Body of pancreas (tissue), 4 donors: ENCODE measurements around the gene TH.

Experiments
- POLR2A ChIP-seq, 3 donors: fragments of 450-650 bp; IDR thresholded peaks; one replicate each; pipeline ENCODE4 v1.6.1; 2016; ENCODE audit warnings: antibody characterized with exemption in 3 of 3, mild to moderate bottlenecking in 2 of 3
- TF ChIP-seq, protein P1 (sequence below), 7 experiments: fragments of 450-650 bp in 4 of 7; fragments of 200-600 bp in 3 of 7; sonication (generic) in 3 of 7; IDR thresholded peaks; one replicate each; pipeline ENCODE4 v1.5.1; 2016 to 2019; ENCODE audit warnings: antibody characterized with exemption in 7 of 7

DNA sequence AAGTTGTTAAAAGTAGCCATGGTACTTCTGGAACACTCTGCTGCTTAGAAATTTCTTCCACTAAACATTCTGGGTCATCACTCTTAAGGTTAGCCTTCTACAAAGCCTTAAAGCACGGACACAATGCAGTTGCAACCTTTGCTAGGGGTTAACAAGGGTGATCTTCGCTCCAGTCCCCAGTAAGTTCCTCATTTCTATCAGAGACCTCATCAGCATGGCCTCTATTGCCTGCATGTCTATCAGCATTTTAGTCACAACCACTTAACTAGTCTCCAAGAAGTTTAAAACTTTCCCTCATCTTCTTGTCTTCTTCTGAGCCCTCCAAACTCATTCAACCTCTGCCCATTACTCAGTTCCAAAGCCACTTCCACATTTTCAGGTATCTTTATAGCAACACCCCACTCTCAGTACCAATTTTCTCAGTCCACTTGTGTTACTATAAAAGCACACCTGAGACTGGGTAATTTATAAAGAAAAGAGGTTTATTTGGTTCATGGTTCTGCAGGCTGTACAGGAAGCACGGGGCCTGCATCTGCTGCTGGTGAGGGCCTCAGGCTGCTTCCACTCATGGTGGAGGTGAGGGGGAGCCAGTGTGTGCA is 48.7 kb upstream of the TH start:
- TF ChIP-seq POLR2A (IDR thresholded peaks at IDR 0.05) = no peak
- TF ChIP-seq, protein P1, sequence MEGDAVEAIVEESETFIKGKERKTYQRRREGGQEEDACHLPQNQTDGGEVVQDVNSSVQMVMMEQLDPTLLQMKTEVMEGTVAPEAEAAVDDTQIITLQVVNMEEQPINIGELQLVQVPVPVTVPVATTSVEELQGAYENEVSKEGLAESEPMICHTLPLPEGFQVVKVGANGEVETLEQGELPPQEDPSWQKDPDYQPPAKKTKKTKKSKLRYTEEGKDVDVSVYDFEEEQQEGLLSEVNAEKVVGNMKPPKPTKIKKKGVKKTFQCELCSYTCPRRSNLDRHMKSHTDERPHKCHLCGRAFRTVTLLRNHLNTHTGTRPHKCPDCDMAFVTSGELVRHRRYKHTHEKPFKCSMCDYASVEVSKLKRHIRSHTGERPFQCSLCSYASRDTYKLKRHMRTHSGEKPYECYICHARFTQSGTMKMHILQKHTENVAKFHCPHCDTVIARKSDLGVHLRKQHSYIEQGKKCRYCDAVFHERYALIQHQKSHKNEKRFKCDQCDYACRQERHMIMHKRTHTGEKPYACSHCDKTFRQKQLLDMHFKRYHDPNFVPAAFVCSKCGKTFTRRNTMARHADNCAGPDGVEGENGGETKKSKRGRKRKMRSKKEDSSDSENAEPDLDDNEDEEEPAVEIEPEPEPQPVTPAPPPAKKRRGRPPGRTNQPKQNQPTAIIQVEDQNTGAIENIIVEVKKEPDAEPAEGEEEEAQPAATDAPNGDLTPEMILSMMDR (IDR thresholded peaks at IDR 0.05) = no peak
